HEK293 (cell line): ENCODE results near the gene HOXB4.

Experiments used
- BCL11A ChIP-seq: fragments of 450-650 bp; formaldehyde crosslinking; IDR thresholded peaks from 2 replicates; pipeline ENCODE4 v1.5.1; 2016; ENCODE audit warnings: low read depth, missing biosample characterization, missing genetic modification characterization
- BCL6B ChIP-seq: fragments of 450-650 bp; formaldehyde crosslinking; IDR thresholded peaks from 2 replicates; pipeline ENCODE4 v1.5.1; 2017; ENCODE audit warnings: missing biosample characterization, missing genetic modification characterization
- KLF1 ChIP-seq: fragments of 450-650 bp; formaldehyde crosslinking; IDR thresholded peaks from 2 replicates; pipeline ENCODE4 v1.5.1; 2016; ENCODE audit warnings: missing biosample characterization, missing genetic modification characterization
- MEIS1 ChIP-seq: sonication (generic); formaldehyde crosslinking; IDR thresholded peaks from 2 replicates; pipeline ENCODE4 v1.8.1; 2022; ENCODE audit warnings: missing genetic modification reagents, mild to moderate bottlenecking, borderline replicate concordance
- PRDM1 ChIP-seq: fragments of 450-650 bp; formaldehyde crosslinking; IDR thresholded peaks from 2 replicates; pipeline ENCODE4; 2016; ENCODE audit warnings: missing biosample characterization, missing genetic modification characterization
- PRDM2 ChIP-seq: fragments of 450-650 bp; formaldehyde crosslinking; IDR thresholded peaks from 2 replicates; pipeline ENCODE4 v1.5.1; 2016; ENCODE audit warnings: missing biosample characterization, missing genetic modification characterization, borderline replicate concordance
- RBAK ChIP-seq: fragments of 450-650 bp; formaldehyde crosslinking; IDR thresholded peaks from 2 replicates; pipeline ENCODE4 v1.5.1; 2016; ENCODE audit warnings: missing biosample characterization, missing genetic modification characterization
- ZBTB1 ChIP-seq: fragments of 450-650 bp; formaldehyde crosslinking; IDR thresholded peaks from 2 replicates; pipeline ENCODE4 v1.5.1; 2016; ENCODE audit warnings: missing biosample characterization, missing genetic modification characterization
- ZBTB17 ChIP-seq: fragments of 450-650 bp; formaldehyde crosslinking; IDR thresholded peaks from 2 replicates; pipeline ENCODE4 v1.5.1; 2016; ENCODE audit warnings: missing biosample characterization, missing genetic modification characterization
- ZBTB44 ChIP-seq: fragments of 450-650 bp; IDR thresholded peaks from 2 replicates; pipeline ENCODE4 v1.5.1; 2018; ENCODE audit warnings: missing biosample characterization, mild to moderate bottlenecking, missing genetic modification characterization
- ZBTB6 ChIP-seq: fragments of 450-650 bp; formaldehyde crosslinking; IDR thresholded peaks from 2 replicates; pipeline ENCODE4 v1.5.1; 2017; ENCODE audit warnings: missing biosample characterization, missing genetic modification characterization
- ZNF138 ChIP-seq: fragments of 450-650 bp; formaldehyde crosslinking; IDR thresholded peaks from 2 replicates; pipeline ENCODE4 v1.5.1; 2016; ENCODE audit warnings: missing biosample characterization, missing genetic modification characterization, borderline replicate concordance
- ZNF175 ChIP-seq: fragments of 450-650 bp; formaldehyde crosslinking; IDR thresholded peaks from 2 replicates; pipeline ENCODE4 v1.5.1; 2016; ENCODE audit warnings: missing biosample characterization, missing genetic modification characterization
- ZNF2 ChIP-seq: fragments of 450-650 bp; formaldehyde crosslinking; IDR thresholded peaks from 2 replicates; pipeline ENCODE4 v1.5.1; 2016; ENCODE audit warnings: missing biosample characterization, missing genetic modification characterization
- ZNF202 ChIP-seq: fragments of 450-650 bp; formaldehyde crosslinking; IDR thresholded peaks from 2 replicates; pipeline ENCODE4 v1.5.1; 2016; ENCODE audit warnings: missing biosample characterization, missing genetic modification characterization, borderline replicate concordance
- ZNF292 ChIP-seq: fragments of 450-650 bp; formaldehyde crosslinking; IDR thresholded peaks from 2 replicates; pipeline ENCODE4 v1.5.1; 2016; ENCODE audit warnings: low read depth, missing biosample characterization, missing genetic modification characterization, borderline replicate concordance
- ZNF341 ChIP-seq: fragments of 450-650 bp; formaldehyde crosslinking; IDR thresholded peaks from 2 replicates; pipeline ENCODE4; 2016; ENCODE audit warnings: low read depth, missing biosample characterization, missing genetic modification characterization
- ZNF37A ChIP-seq: fragments of 450-650 bp; IDR thresholded peaks from 2 replicates; pipeline ENCODE4 v1.5.1; 2018; ENCODE audit warnings: missing biosample characterization, missing genetic modification characterization
- ZNF391 ChIP-seq: fragments of 450-650 bp; formaldehyde crosslinking; IDR thresholded peaks from 2 replicates; pipeline ENCODE4 v1.5.1; 2016; ENCODE audit warnings: low read depth, missing biosample characterization, missing genetic modification characterization, borderline replicate concordance
- ZNF416 ChIP-seq: fragments of 450-650 bp; formaldehyde crosslinking; IDR thresholded peaks from 2 replicates; pipeline ENCODE4 v1.5.1; 2016; ENCODE audit warnings: missing biosample characterization, missing genetic modification characterization
- ZNF600 ChIP-seq: fragments of 450-650 bp; formaldehyde crosslinking; IDR thresholded peaks from 2 replicates; pipeline ENCODE4 v1.5.1; 2016; ENCODE audit warnings: missing biosample characterization, missing genetic modification characterization
- ZNF621 ChIP-seq: fragments of 450-650 bp; formaldehyde crosslinking; IDR thresholded peaks from 2 replicates; pipeline ENCODE4 v1.5.1; 2017; ENCODE audit warnings: missing biosample characterization, missing genetic modification characterization
- ZNF639 ChIP-seq: fragments of 450-650 bp; formaldehyde crosslinking; IDR thresholded peaks from 2 replicates; pipeline ENCODE4 v1.5.1; 2016; ENCODE audit warnings: missing biosample characterization, missing genetic modification characterization
- ZNF701 ChIP-seq: fragments of 450-650 bp; formaldehyde crosslinking; IDR thresholded peaks from 2 replicates; pipeline ENCODE4 v1.5.1; 2016; ENCODE audit warnings: missing biosample characterization, missing genetic modification characterization
- ZNF76 ChIP-seq: fragments of 450-650 bp; formaldehyde crosslinking; IDR thresholded peaks from 2 replicates; pipeline ENCODE4; 2016; ENCODE audit warnings: low read depth, missing biosample characterization, missing genetic modification characterization, borderline replicate concordance
- ZNF837 ChIP-seq: fragments of 450-650 bp; formaldehyde crosslinking; IDR thresholded peaks from 2 replicates; pipeline ENCODE4 v1.5.1; 2016; ENCODE audit warnings: missing biosample characterization, missing genetic modification characterization
- ZNF843 ChIP-seq: fragments of 450-650 bp; formaldehyde crosslinking; IDR thresholded peaks from 2 replicates; pipeline ENCODE4 v1.5.1; 2016; ENCODE audit warnings: missing biosample characterization, missing genetic modification characterization

HOXB4 gene

GRCh38 chr17:48546137-48546923 is 31.8 kb downstream of the HOXB4 start (continued):
- peak; percentile 90 for TF ChIP-seq ZBTB17 (tag by site-specific recombination)
- TF ChIP-seq ZBTB6, result no peak
- TF ChIP-seq ZNF37A (tag by site-specific recombination), result no peak
- no peak for TF ChIP-seq PRDM2
- no peak for TF ChIP-seq ZNF2
- no peak for TF ChIP-seq ZNF138 (tag by site-specific recombination)
- TF ChIP-seq MEIS1, result no peak
- TF ChIP-seq ZNF621 (tag by site-specific recombination), result no peak
- TF ChIP-seq ZNF600 (tag by site-specific recombination), result peak; percentile 73; the same call in 1 of the 2 replicates
- no peak for TF ChIP-seq ZBTB1
- TF ChIP-seq BCL11A, result no peak
- no peak for TF ChIP-seq ZNF341
- no peak for TF ChIP-seq KLF1 (tag by site-specific recombination)
- no peak for TF ChIP-seq ZNF292 (tag by site-specific recombination)
- TF ChIP-seq ZNF202 (tag by site-specific recombination), result no peak
- peak; percentile 71; the same call in 1 of the 2 replicates for TF ChIP-seq ZNF76 (tag by site-specific recombination)
- TF ChIP-seq ZNF843 (tag by site-specific recombination), result no peak
- no peak for TF ChIP-seq ZBTB44 (tag by site-specific recombination)
- TF ChIP-seq PRDM1 (tag by site-specific recombination), result peak; percentile 88
- no peak for TF ChIP-seq ZNF639 (tag by site-specific recombination)
- TF ChIP-seq ZNF175 (tag by site-specific recombination), result no peak
- TF ChIP-seq ZNF391 (tag by site-specific recombination), result no peak
- TF ChIP-seq BCL6B (tag by site-specific recombination), result no peak
- TF ChIP-seq RBAK, result no peak
- no peak for TF ChIP-seq ZNF416
- TF ChIP-seq ZNF701 (tag by site-specific recombination), result no peak
- no peak for TF ChIP-seq ZNF837
